HepG2 (cell line): ENCODE data around the gene CAMTA1. TPM values are rescaled to one million over a fixed set of nuclear protein-coding genes. Genes with fewer than 3 reads are reported as not detected.
A peak's percentile ranks its signal among the peaks of the same experiment; 100 is the strongest.

Source experiments
- ATAC-seq: fragments of 200-7000 bp; cut with Tn5 transposase; 3 replicates; pipeline ENCODE4 v1.9.1; 2020; ENCODE audit warnings: mild to moderate bottlenecking, moderate library complexity
- BruUV-seq: library from RNA; stranded (reverse); fragments of 400-500 nt; replicated peaks from 2 replicates; lab custom pipeline; 2021; lab: Mats Ljungman, UMichigan
- CTCF ChIA-PET: fragments of 300-600 bp; formaldehyde crosslinking; extraction: SDS; loops from one replicate; lab custom pipeline; 2021; ENCODE audit warnings: low total read pairs, inconsistent platforms, low intra/inter-chr PET ratio; lab: Yijun Ruan, JAX
- POLR2A ChIA-PET: fragments of 350-600 bp; sonication (Branson Sonifier 250); formaldehyde crosslinking; loops from one replicate; lab custom pipeline; 2020; ENCODE audit warnings: antibody characterized with exemption, inconsistent platforms; lab: Yijun Ruan, JAX
- DNase-seq: peaks from one replicate; pipeline ENCODE4 v3.0.0-alpha.2; 2015; ENCODE audit warnings: low spot score
- FAIRE-seq: peaks from 3 replicates; lab custom pipeline; 2011; peaks lifted over from hg19 to GRCh38; lab: Jason Lieb, UNC
- H2AFZ ChIP-seq: one replicate; pipeline ENCODE4 v1.6.1; 2011; ENCODE audit warnings: low read length, inconsistent platforms
- H3K27ac ChIP-seq: fragments of 300-600 bp; 3 replicates; pipeline ENCODE4 v1.8.0; 2011; ENCODE audit warnings: mixed run types, mild to moderate bottlenecking, mixed read lengths, low read length, inconsistent platforms; ENCODE audit not compliant: insufficient read depth; ENCODE audit errors: extremely low read length
- H3K27me3 ChIP-seq, 2 experiments: fragments of 200-600 bp in 1 of 2; 2 replicates in 1 of 2; 3 replicates in 1 of 2; pipeline versions ENCODE4 v1.6.0 to v1.8.0; 2011; ENCODE audit warnings: low read length in 2 of 2, mild to moderate bottlenecking in 2 of 2, moderate library complexity in 2 of 2, inconsistent platforms in 1 of 2; ENCODE audit not compliant: insufficient read depth in 2 of 2, control insufficient read depth in 1 of 2
- H3K36me3 ChIP-seq, 2 experiments: fragments of 200-600 bp in 1 of 2; replicated peaks in 1 of 2; 2 replicates in 1 of 2; 3 replicates in 1 of 2; pipeline versions ENCODE4 v1.5.1 to v1.8.0; 2011; ENCODE audit warnings: low read length in 2 of 2, inconsistent platforms in 1 of 2; ENCODE audit not compliant: insufficient read depth in 2 of 2, control insufficient read depth in 1 of 2
- H3K4me1 ChIP-seq: 2 replicates; pipeline ENCODE4 v1.5.1; 2012; ENCODE audit warnings: low read length, inconsistent platforms; ENCODE audit not compliant: insufficient read depth
- H3K4me2 ChIP-seq: 2 replicates; pipeline ENCODE4 v1.6.0; 2011; ENCODE audit warnings: low read depth, low read length, inconsistent platforms
- H3K4me3 ChIP-seq, 3 experiments: fragments of 200-600 bp in 1 of 3; sonication (generic), shearing (Covaris generic) in 1 of 3; replicated peaks in 1 of 3; 2 replicates each; pipeline ENCODE4 v1.5.1; 2011 to 2016; ENCODE audit warnings: low read length in 3 of 3, inconsistent platforms in 2 of 3, low read depth in 2 of 3, mild to moderate bottlenecking in 2 of 3, control low read depth in 1 of 3, mixed read lengths in 1 of 3; ENCODE audit not compliant: insufficient read depth in 1 of 3
- H3K79me2 ChIP-seq: one replicate; pipeline ENCODE4 v1.6.1; 2011; ENCODE audit warnings: low read length, inconsistent platforms; ENCODE audit not compliant: insufficient read depth
- H3K9ac ChIP-seq: 2 replicates; pipeline ENCODE4 v1.6.0; 2011; ENCODE audit warnings: mild to moderate bottlenecking, low read depth, low read length, inconsistent platforms; ENCODE audit not compliant: insufficient read depth
- H3K9me3 ChIP-seq: 2 replicates; pipeline ENCODE4 v1.5.1; 2012; ENCODE audit warnings: mild to moderate bottlenecking, low read length
- H4K20me1 ChIP-seq: 2 replicates; pipeline ENCODE4 v1.6.0; 2011; ENCODE audit warnings: inconsistent platforms, mild to moderate bottlenecking, low read length, moderate library complexity; ENCODE audit not compliant: insufficient read depth
- CEBPB ChIP-seq: IDR thresholded peaks from 2 replicates; pipeline ENCODE4 v1.6.1; 2011; ENCODE audit warnings: low read depth, low read length, improper control_type of control experiment, borderline replicate concordance
- GATA4 ChIP-seq: sonication (generic); IDR thresholded peaks from 2 replicates; pipeline ENCODE4 v1.6.1; 2016; ENCODE audit warnings: antibody characterized with exemption, low read depth, borderline replicate concordance
- SP140L ChIP-seq: sonication (generic); formaldehyde crosslinking; IDR thresholded peaks from 2 replicates; pipeline ENCODE4 v1.4.0; 2020; ENCODE audit warnings: missing genetic modification reagents, borderline replicate concordance
- ZNF263 ChIP-seq: sonication (generic); formaldehyde crosslinking; IDR thresholded peaks from 2 replicates; pipeline ENCODE4 v1.4.0; 2020; ENCODE audit warnings: missing genetic modification reagents
- WGBS: methylation state at CpG from one replicate; pipeline ENCODE4 v1.1.6; 2017; ENCODE audit warnings: low lambda C conversion rate; 5-methylcytosine and 5-hydroxymethylcytosine counted together
- in situ Hi-C: cut with HindIII; loops from 2 replicates; pipeline ENCODE4 v1.10.0; 2017; ENCODE audit warnings: low pct_unique_long_range_greater_than_20kb; ENCODE audit not compliant: extremely low pct_ligation_motif_present
- intact Hi-C: fragments of 100-400 bp; cut with micrococcal nuclease; formaldehyde crosslinking; loops from one replicate; pipeline ENCODE4 v1.10.0; 2022; ENCODE audit not compliant: unreplicated experiment
- polyA plus RNA-seq, 8 experiments: library from polyadenylated mRNA; depleted of rRNA in 3 of 8; stranded (reverse) in 7 of 8; unstranded in 1 of 8; fragments of >200 nt; fragmentation: Illumina TruSeq in 4 of 8; extraction: Trizol in 4 of 8; gene quantifications; 2 replicates each; pipeline versions ENCODE4 v1.2.1 to v1.2.3, GENCODE V29; 2011 to 2016; ENCODE audit warnings: low read depth in 4 of 8, missing spikeins in 1 of 8, mixed read lengths in 1 of 8; ENCODE audit not compliant: insufficient read depth in 1 of 8
- total RNA-seq, 5 experiments: library from RNA; depleted of rRNA; stranded (reverse); fragments of >200 nt; fragmentation: Illumina TruSeq; extraction: Trizol; gene quantifications; 2 replicates each; pipeline ENCODE4 v1.2.3, GENCODE V29; 2016; ENCODE audit warnings: low read depth in 1 of 5

Gene CAMTA1
- total and polyA plus RNA-seq, 2 of the 13 experiments (the other 11 are each of a cell fraction or from before 2014, with no cell fraction given) = 25.0 to 36.4 TPM

- POLR2A ChIA-PET = no interaction called here
- no TSS peak for BruUV-seq
- H3K9me3 ChIP-seq = no peaks in the 10 kb centered on the region
- CTCF ChIA-PET = no interaction called here
- H3K36me3 ChIP-seq = no peaks in the 10 kb centered on the region
- H3K4me2 ChIP-seq = no peak overlapping the region
- no peak for DNase-seq
- H3K4me1 ChIP-seq = no peaks in the 10 kb centered on the region
- no peaks in the 10 kb centered on the region for H4K20me1 ChIP-seq
- intact Hi-C loops = no loop called here
- peaks cover 0 to 5% of the 10 kb centered on the region in 2 experiments; a peak in 2 of 5 replicates for H3K27me3 ChIP-seq
- no peak overlapping the region for H3K27ac ChIP-seq
- H2AFZ ChIP-seq = no peak overlapping the region
- no peak for TF ChIP-seq SP140L (CRISPR knock-in tag)
- TF ChIP-seq ZNF263 = peak; percentile 27; the same call in 1 of the 2 replicates
- H3K79me2 ChIP-seq = no peaks in the 10 kb centered on the region
- WGBS = 23% methylated on average over 9 of the region's 9 CpGs
- in situ Hi-C loops = no loop called here
- H3K4me3 ChIP-seq = no peak overlapping the region
- FAIRE-seq = no peak
- no peak for ATAC-seq
- H3K9ac ChIP-seq = no peak overlapping the region
Measured at GRCh38 chr1:6942990-6943389, 157.7 kb downstream of the CAMTA1 start.

- no TSS peak for BruUV-seq
- H3K9ac ChIP-seq = no peak overlapping the region
- H3K4me2 ChIP-seq = no peak overlapping the region
- POLR2A ChIA-PET = no interaction called here
- H3K79me2 ChIP-seq = no peaks in the 10 kb centered on the region
- H3K36me3 ChIP-seq = no peaks in the 10 kb centered on the region
- intact Hi-C loops (no loop called here), in situ Hi-C loops (no loop called here)
- DNase-seq (no peak), FAIRE-seq (no peak), ATAC-seq (no peak)
- H3K4me3 ChIP-seq = no peak overlapping the region
- CTCF ChIA-PET = no interaction called here
- WGBS = 32% methylated on average over 9 of the region's 9 CpGs
- TF ChIP-seq GATA4 (no peak), CEBPB (peak; percentile 56; the same call in 1 of the 2 replicates)
- H3K27ac ChIP-seq = no peak overlapping the region
- H4K20me1 ChIP-seq = no peaks in the 10 kb centered on the region
- no peaks in the 10 kb centered on the region for H3K9me3 ChIP-seq
- no peak overlapping the region for H2AFZ ChIP-seq
- no peaks in the 10 kb centered on the region for H3K4me1 ChIP-seq
- H3K27me3 ChIP-seq = peaks cover 0 to 5% of the 10 kb centered on the region in 2 experiments; a peak in 2 of 5 replicates
Measured at GRCh38 chr1:6944434-6944833, 159.2 kb downstream of the CAMTA1 start.
